HG03575 (cell line): ENCODE results near the gene SPATA32.

Experiments
- ATAC-seq: cut with Tn5 transposase; IDR thresholded peaks from one replicate; pipeline ENCODE4 v1.9.1; 2021; ENCODE audit not compliant: unreplicated experiment, insufficient number of reproducible peaks, low FRiP score; ENCODE audit errors: extremely low read depth

SPATA32 gene

GRCh38 chr17:45277216-45277849 is 15.4 kb upstream of the SPATA32 start:
- no peak for ATAC-seq

DNA sequence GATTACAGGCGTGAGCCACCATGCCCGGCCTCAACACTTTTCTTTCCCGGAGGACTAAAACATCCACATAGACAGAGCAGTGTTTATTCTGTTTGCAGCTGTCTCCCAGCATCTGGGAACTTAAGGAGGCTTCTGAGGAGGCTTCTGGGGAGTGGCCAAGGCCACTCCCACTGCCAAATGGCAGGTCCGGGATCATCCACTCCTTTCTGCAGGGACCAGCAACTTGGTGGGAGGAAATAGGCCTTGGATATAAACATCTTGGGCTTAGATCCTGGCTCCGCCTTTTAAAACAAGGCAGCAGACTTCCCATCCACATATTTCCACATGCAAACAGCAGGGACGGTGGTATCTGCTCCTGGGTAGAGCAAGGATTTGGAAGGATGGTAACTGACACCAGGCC is 14.1 kb upstream of the SPATA32 start:
- no peak for ATAC-seq

DNA sequence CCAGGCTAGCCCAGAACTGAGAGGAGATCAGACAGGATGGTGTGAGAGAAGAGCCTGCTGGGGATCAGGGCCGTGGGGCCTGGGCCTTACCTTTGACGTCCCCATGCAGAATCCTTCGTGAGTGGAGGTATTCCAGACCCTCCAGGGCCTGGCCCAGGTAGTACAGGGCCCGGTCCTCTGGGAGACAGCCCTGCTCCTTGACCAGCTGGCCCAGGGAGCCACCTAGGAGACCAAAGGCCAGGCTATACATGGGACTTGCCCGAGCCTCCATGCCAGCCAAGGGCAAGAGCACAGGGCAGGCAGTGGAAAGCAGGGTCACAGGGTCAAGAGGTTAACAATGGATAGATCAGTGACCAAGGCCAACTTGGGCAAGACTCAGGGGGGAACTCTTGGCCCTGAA is 12.1 kb upstream of the SPATA32 start:
- ATAC-seq: no peak

- ATAC-seq: no peak
Observed at GRCh38 chr17:45273551-45273957, 11.7 kb upstream of the SPATA32 start.

- ATAC-seq: no peak
Observed at GRCh38 chr17:45271603-45272002, 9.7 kb upstream of the SPATA32 start.

GRCh38 chr17:45270828-45271418 is 9.0 kb upstream of the SPATA32 start:
- no peak for ATAC-seq

DNA sequence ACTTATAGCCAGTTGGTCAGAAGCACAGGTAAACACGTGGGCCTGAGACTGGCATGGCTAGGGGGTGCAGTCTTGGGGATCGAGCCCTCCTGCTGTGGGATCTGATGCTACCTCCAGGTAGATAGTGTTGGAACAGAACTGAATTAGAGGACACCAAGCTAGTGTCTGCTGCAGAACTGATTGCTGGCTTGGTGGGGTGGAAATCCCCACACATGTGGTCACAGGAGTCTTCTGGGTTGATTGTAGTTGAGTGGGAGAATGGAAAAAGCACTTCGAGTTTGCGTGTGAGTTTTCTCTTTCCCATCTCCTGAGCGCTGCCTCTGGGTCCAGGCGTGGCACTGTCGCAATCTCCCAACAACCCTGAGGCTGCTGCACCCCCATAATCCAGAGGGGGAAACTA is 8.0 kb upstream of the SPATA32 start:
- ATAC-seq: no peak

DNA sequence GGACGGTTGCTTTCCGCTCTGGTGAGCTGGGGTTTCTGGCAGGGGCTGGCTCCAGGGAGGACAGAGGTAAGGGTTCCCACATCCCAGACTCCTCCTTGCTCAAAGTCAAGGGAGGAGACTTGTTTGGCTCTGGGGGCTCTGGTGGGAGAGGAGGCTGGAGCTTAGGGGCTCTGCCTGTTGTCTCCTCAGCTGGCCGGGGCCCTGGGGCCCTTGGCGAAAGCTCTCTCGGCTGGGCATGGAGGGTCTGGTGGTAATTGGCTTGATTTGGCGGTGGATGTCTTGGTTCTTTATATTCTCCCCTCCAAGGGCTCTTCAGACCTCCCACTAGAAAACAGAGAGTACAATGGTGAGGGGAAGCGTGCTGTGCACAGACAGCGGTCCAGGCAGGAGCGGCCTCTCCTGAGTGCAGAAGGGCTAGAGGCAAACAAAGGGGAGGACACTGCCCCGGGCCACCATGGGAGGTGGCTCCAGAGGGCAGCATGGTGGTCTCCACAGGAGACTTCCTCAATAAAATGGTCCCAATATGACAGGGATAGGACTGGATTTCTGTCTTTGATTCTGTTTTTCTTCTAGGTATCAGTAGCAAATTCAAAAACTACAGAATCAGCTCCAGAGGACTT is 5.7 kb upstream of the SPATA32 start:
- no peak for ATAC-seq

GRCh38 chr17:45266372-45266926 is 4.6 kb upstream of the SPATA32 start:
- ATAC-seq: no peak

GRCh38 chr17:45265821-45266220 is 3.9 kb upstream of the SPATA32 start:
- no peak for ATAC-seq

DNA sequence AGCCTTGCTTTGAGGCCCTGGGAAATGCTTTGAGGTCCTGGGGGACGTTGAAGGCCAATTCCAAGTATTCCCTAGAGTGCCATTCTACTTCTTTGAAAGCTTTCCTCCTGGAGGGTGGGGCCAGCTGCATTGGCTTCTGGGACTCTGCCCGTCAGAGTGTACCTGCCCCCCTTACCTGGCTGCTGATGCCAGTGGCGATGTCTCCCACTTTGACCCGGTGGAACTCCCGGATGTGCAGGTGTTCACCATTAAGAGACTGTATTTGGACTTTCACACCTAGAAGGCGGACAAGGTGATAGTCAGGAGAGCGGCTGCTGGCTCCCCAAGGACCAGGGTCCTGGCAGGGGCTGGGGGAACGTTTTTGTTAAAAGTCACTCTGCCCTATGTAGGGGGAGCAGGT is 3.1 kb upstream of the SPATA32 start:
- ATAC-seq: no peak

DNA sequence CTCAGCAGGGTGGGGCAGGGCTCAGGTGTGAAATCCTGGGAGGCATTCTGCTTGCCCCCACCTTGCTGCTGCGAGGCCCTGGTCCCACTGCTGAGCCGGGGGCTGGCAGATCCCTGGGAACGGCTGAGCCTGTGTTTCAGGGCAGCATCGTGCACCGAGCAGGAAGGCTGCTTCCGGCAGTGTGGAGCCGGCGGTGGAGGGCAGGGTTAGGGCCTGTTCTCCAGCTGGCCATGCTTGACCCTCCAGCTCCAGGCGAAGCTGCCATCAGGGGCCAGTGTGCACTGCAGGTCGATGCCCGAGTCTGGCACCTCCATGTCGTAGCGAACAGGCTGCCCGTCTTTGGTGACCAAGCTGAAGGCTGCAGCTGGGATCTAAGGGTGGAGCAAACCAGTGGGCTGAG is 2.5 kb upstream of the SPATA32 start:
- ATAC-seq: no peak

DNA sequence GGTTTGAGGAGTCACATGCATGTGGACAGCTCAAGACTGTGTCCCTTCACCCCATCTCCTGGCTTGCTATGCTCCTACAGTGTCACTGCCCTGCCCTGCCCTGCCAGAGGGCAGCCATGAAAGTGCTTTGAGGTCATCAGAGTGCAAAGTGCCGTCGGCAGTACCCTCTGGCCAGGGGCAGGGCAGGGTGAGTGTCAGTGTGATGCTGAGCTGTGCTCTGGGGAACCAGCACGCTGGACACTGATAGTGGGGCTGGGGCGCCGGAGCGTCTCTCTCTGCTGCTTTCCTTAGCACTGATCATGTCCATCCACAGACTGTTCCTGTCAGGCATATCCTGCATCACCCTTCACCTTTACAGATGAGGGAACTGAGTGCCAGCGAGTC is 1.6 kb upstream of the SPATA32 start:
- ATAC-seq: no peak

- no peak for ATAC-seq
Observed at GRCh38 chr17:45262516-45263476, 902 bp upstream of the SPATA32 start.

- no peak for ATAC-seq
Observed at GRCh38 chr17:45260204-45260783, 1.6 kb downstream of the SPATA32 start.

GRCh38 chr17:45258981-45259380 is 2.9 kb downstream of the SPATA32 start:
- ATAC-seq: no peak

- ATAC-seq: no peak
Observed at GRCh38 chr17:45257115-45257514, 4.8 kb downstream of the SPATA32 start.

GRCh38 chr17:45256114-45256966 is 5.6 kb downstream of the SPATA32 start:
- no peak for ATAC-seq
